Ectodermal cell (in vitro differentiated cells): ENCODE measurements around the gene KIT.

ENCODE experiments used
- H3K27ac ChIP-seq: 2 replicates; pipeline ENCODE4 v1.7.0; 2013; ENCODE audit warnings: mild to moderate bottlenecking, low read depth, low read length; ENCODE audit not compliant: insufficient read depth, poor library complexity, severe bottlenecking
- H3K27me3 ChIP-seq: 2 replicates; pipeline ENCODE4 v1.7.0; 2013; ENCODE audit warnings: mild to moderate bottlenecking, low read length; ENCODE audit not compliant: insufficient read depth, control insufficient read depth, poor library complexity, severe bottlenecking
- H3K36me3 ChIP-seq: one replicate; pipeline ENCODE4 v1.7.0; 2013; ENCODE audit warnings: low read length; ENCODE audit not compliant: control insufficient read depth, insufficient read depth
- H3K4me1 ChIP-seq: one replicate; pipeline ENCODE4 v1.7.0; 2013; ENCODE audit warnings: low read length; ENCODE audit not compliant: control insufficient read depth, insufficient read depth
- H3K4me3 ChIP-seq: 2 replicates; pipeline ENCODE4 v1.7.0; 2013; ENCODE audit warnings: low read depth, low read length, control low read depth; ENCODE audit not compliant: insufficient read depth
- H3K9me3 ChIP-seq: 2 replicates; pipeline ENCODE4 v1.7.0; 2013; ENCODE audit warnings: mild to moderate bottlenecking, low read length, moderate library complexity; ENCODE audit not compliant: control insufficient read depth
- WGBS, 2 experiments: methylation state at CpG; one replicate each; pipeline ENCODE4 v1.1.7; 2013; ENCODE audit warnings: missing lambda C conversion rate in 2 of 2; 5-methylcytosine and 5-hydroxymethylcytosine counted together

Gene KIT

DNA sequence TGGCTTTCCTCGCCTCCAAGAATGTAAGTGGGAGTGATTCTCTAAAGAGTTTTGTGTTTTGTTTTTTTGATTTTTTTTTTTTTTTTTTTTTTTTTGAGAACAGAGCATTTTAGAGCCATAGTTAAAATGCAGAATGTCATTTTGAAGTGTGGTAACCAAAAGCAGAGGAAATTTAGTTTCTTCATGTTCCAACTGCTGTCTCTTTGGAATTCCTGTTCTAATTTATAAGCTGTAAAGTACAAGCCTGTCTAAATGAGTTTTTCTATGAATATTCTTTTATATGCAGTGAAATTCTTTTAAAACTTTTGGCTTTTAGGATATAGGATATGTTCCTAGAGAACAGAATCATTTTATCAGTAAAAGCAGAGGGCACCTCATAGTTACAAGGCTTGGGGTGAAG lies 74.2 kb downstream of the KIT start:
- WGBS, 2 experiments, result 85 to 91% methylated on average over 1 of the region's 1 CpG
- no peaks in the 10 kb centered on the region for H3K36me3 ChIP-seq

DNA sequence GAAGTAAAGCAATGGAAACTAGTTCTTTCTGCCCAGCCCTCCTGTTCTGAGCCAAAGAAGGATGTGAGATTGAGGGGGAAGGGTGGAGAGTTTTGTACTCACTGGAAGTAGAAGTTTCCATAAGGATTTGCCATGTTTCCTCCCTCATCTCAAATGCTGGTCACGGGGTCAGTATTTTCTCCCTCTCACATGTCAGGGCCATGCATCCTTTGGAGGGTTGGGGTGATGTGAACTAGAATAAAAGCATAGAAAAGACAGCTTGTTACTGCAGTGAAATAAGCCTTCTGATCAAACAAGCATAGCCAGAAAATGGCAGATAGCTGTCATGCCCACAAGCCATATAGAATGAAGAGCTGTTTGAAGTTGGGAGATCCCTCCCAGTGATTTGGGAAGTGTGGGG lies 79.7 kb downstream of the KIT start:
- Histone ChIP-seq H3K9me3 (no peaks in the 10 kb centered on the region), H3K36me3 (peaks cover 4% of the 10 kb centered on the region), H3K27me3 (no peaks in the 10 kb centered on the region), H3K27ac (no peak overlapping the region), H3K4me1 (peaks cover 7% of the 10 kb centered on the region), H3K4me3 (no peak overlapping the region)
- WGBS, 2 experiments, result 100% methylated on average over 1 of the region's 1 CpG; no CpG with 5 or more reads in 1 of the 2 experiments

More for the DNA sequence above, 74.2 kb downstream of the KIT start:
- no peaks in the 10 kb centered on the region for H3K27me3 ChIP-seq
- H3K4me3 ChIP-seq, result no peak overlapping the region
- no peaks in the 10 kb centered on the region for H3K9me3 ChIP-seq
- no peak overlapping the region for H3K27ac ChIP-seq
- no peaks in the 10 kb centered on the region for H3K4me1 ChIP-seq

GRCh38 chr4:54741202-54741601 lies 83.4 kb downstream of the KIT start:
- Histone ChIP-seq H3K27ac (peak overlapping the region; percentile 68), H3K9me3 (no peaks in the 10 kb centered on the region), H3K4me3 (no peak overlapping the region), H3K4me1 (peaks cover 7% of the 10 kb centered on the region), H3K27me3 (no peaks in the 10 kb centered on the region), H3K36me3 (peaks cover 4% of the 10 kb centered on the region)
- 71 to 79% methylated on average over 3 of the region's 3 CpGs for WGBS, 2 experiments

DNA sequence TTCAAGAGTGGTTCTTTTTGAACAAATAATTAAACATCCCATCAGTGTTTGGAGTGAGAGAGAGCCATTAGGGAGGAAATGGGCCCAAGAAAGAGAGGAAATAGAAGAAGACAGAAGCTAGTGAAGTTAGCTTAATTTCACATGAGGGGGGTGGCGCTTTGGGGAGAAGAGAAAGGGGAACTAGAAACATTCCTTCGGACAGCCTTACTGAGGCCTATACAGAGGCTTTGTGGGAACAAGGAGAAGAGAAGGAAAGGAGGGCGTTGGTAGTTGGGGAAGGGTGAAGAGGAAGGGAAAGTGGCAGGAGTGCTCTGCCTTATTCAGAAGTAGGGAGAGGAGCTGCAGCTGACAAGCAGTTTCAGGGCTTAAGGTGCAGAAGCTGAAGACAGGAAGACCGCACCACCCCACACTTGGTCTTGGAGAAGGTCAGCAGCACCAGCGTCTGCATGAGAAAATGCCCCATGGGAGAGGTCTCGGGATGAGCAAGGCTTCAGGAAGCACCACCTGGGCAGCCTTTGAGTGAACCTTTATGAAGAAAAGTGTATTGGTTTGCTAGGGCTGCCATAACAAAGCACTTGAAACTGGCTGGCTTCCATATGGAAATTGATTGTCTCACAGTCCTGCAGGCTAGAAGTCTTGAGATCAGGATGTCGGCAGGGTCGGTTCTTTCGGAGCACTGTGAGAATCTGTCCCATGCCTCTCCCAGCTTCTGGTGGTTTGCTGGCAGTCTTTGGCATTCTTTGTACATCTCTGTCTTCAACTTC lies 85.1 kb downstream of the KIT start:
- Histone ChIP-seq H3K36me3 (no peaks in the 10 kb centered on the region), H3K4me3 (no peak overlapping the region), H3K4me1 (peaks cover 7% of the 10 kb centered on the region), H3K9me3 (no peaks in the 10 kb centered on the region), H3K27ac (no peak overlapping the region), H3K27me3 (no peaks in the 10 kb centered on the region)
- 92 to 93% methylated on average over 9 of the region's 9 CpGs for WGBS, 2 experiments

GRCh38 chr4:54743562-54743961 lies 85.8 kb downstream of the KIT start:
- no peak overlapping the region for H3K27ac ChIP-seq
- no peaks in the 10 kb centered on the region for H3K36me3 ChIP-seq
- no peak overlapping the region for H3K4me3 ChIP-seq
- H3K4me1 ChIP-seq, result peaks cover 7% of the 10 kb centered on the region
- H3K9me3 ChIP-seq, result no peaks in the 10 kb centered on the region
- no peaks in the 10 kb centered on the region for H3K27me3 ChIP-seq
- WGBS, 2 experiments, result 93 to 94% methylated on average over 3 of the region's 3 CpGs

DNA sequence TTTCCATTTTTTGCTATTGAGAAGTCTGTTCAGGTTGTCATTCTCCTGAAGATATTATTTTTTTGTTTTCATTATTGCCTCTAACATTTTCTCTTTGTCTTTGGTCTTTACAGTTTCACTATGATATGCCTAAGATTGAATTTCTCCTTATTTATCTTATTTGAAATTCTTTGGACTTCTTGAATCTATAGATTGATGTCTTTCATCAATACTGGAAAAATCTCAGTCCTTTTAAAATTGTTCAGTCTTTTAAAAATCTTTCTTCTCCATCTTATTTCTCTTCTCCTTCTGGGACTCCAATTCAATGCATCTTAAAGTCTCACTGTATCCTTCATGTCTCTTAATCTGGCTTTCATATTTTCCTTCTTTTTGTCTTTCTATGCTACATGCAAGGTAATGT lies 86.7 kb downstream of the KIT start:
- Histone ChIP-seq H3K4me3 (no peak overlapping the region), H3K4me1 (peaks cover 7% of the 10 kb centered on the region), H3K27me3 (no peaks in the 10 kb centered on the region), H3K9me3 (no peaks in the 10 kb centered on the region), H3K36me3 (no peaks in the 10 kb centered on the region), H3K27ac (no peak overlapping the region)

GRCh38 chr4:54745031-54745770 lies 87.4 kb downstream of the KIT start:
- no peak overlapping the region for H3K27ac ChIP-seq

GRCh38 chr4:54746218-54746617 lies 88.5 kb downstream of the KIT start:
- Histone ChIP-seq H3K27ac (no peak overlapping the region), H3K4me1 (peaks cover 2% of the 10 kb centered on the region), H3K36me3 (no peaks in the 10 kb centered on the region), H3K9me3 (no peaks in the 10 kb centered on the region), H3K4me3 (no peak overlapping the region), H3K27me3 (no peaks in the 10 kb centered on the region)
- 89 to 91% methylated on average over 2 of the region's 2 CpGs for WGBS, 2 experiments

More at GRCh38 chr4:54745031-54745770, 87.4 kb downstream of the KIT start:
- WGBS, 2 experiments, result 100% methylated on average over 1 of the region's 2 CpGs; no CpG with 5 or more reads in 1 of the 2 experiments
- no peaks in the 10 kb centered on the region for H3K9me3 ChIP-seq
- no peaks in the 10 kb centered on the region for H3K27me3 ChIP-seq
- H3K4me1 ChIP-seq, result peaks cover 7% of the 10 kb centered on the region
- no peaks in the 10 kb centered on the region for H3K36me3 ChIP-seq
- no peak overlapping the region for H3K4me3 ChIP-seq

DNA sequence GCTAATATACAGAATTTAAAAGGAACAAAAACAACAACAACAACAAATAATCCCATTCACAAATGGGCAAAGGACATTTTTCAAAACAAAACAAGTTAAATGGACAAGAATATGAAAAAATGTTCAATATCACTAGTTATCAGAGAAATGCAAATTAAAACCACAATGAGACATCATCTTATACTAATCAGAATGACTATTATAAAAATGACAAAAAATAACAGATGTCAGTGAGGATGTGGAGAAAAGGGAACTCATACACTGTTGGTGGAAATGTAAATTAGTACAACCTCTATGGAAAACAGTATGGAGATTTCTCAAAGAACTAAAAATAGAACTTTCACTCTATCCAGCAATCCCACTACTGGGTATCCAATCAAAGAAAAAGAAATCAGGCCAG lies 92.6 kb downstream of the KIT start:
- Histone ChIP-seq H3K4me3 (no peak overlapping the region), H3K4me1 (no peaks in the 10 kb centered on the region), H3K36me3 (no peaks in the 10 kb centered on the region), H3K9me3 (no peaks in the 10 kb centered on the region), H3K27me3 (no peaks in the 10 kb centered on the region), H3K27ac (no peak overlapping the region)

DNA sequence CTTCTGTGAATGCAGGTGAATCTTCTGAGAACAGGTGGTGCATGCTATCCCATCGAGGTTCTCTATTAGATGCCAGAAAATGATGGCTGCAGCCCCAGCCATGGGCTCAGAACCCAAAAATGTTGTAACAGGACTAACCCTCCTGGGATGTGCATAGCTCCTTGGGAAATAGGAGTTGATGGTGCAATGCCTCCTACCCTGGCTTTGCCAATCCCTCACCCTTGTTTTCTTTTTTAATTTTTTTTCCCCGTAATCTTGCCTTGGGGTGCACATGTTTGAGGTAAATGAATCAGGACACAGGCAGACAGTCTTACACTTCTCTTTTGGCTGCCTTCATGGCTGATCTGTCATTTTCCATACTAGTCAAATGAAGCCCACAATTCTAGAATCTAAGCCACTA lies 96.6 kb downstream of the KIT start:
- Histone ChIP-seq H3K27me3 (no peaks in the 10 kb centered on the region), H3K27ac (no peak overlapping the region), H3K9me3 (no peaks in the 10 kb centered on the region), H3K36me3 (no peaks in the 10 kb centered on the region), H3K4me1 (no peaks in the 10 kb centered on the region), H3K4me3 (no peak overlapping the region)
- WGBS, 2 experiments, result 95 to 96% methylated on average over 2 of the region's 2 CpGs
